ENCODE data around the gene ZNF319.
"Not testable (repeated sequence)": the region's sequence is repeated elsewhere in the genome, so short reads cannot be mapped to it uniquely, and the experiment has no call there.

Gene ZNF319

DNA sequence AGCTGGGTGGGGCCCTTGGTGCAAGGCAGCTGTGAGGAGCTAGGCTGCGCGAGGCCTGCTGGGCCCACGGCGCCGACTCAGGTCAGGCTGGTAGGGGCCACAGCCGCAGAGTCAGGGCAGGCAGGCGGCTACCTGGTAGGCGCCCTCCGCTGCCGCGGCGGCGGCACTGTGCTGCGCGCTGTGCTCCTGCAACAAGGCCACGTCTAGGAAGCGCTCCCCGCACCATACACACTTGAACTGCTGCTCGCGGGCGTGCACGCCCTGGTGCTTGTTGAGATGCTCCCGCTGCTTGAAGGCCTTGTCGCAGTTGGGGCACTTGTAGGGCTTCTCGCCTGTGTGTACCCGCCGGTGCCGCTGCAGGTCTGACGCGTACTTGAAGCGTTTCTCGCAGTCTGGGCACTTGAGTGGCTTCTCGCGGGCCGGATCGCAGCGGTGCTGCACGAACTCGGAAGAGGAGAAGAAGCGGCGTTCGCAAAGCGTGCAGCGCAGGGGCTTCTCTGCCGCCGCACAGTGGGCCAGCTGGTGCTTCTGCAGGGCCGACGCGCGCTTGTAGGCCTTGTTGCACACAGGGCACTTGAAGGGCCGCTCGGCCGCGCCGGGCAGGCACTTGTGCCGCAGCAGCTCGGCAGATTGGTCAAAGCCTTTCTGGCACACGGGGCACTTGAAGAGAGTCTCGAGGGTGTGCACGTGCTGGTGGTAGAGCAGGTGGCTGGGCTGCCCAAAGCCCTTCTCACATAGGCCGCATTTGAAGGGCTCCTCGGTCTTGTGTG, 3.9 kb downstream of the ZNF319 start:
- no peak for DNase-seq

DNA sequence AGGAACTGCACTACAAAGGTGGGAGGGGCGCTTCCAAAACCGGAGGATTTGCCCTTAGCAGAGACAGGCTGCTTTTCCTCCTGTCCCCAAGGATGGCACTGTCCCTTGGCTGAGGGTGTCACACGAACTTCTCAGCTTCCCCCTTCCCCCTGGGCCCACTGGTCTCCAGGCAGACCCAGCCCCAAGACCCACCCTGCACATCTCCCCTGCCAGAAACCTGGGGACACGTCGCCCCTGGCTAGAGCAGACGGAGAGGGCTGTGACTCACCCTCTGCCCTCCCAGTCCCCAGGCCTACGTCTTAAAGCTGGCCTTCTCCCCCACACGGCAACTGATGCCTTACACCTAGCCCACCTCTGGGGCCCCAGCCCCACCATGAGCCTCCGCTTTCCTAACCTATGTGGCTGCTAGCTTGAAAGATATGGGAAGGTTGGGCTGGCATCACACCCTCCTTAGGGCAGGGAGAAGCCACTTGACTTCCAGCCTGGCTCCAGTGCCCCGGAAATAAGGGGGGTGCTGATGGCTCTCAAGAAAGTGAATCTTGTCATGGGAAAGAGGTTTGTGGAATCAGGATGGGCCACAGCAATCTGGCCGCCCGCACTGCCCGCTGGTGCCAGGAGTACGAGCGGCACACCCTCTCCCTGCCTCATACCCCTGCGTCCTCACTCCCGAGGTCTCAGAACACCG, 4.6 kb downstream of the ZNF319 start:
- DNase-seq = no peak

DNA sequence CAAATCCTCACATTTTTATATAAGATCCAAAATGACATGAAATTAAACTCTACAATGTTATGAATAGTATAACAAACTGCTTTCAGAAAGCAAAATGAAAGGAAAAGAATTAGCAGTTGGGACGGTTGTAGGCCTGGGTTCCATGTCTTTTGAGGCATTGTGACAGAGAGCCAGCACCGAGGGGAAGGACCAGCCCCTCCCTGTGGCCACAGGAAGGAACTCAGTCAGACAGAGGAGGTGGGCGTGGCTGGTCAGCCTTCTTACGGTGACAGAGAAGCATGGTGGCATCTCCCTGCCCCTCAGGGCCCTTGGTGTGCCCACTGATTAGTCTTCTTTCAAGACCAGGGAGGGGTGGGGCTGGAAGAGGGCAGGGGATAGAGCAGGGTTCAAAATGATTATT, 5.7 kb downstream of the ZNF319 start:
- no peak for DNase-seq

DNA sequence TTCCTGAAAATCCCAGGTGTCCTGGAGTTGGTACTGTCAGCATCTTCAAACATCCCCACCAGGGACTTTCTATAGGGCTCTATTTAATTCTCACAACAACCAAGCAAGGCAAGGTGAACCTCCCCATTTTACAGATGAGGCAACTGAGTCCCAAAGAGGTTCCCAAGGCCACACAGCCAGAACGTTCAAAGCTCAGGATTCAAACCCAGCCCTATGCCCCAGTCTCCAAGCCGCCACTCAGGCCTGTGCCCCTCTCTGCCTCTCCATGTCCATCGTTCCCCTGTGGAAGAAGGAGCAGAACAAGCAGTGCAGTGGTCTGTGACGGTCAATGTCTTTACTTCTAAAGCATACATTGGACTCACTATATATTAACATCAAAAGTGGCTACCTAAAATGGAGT, 6.1 kb downstream of the ZNF319 start:
- DNase-seq = no peak

DNA sequence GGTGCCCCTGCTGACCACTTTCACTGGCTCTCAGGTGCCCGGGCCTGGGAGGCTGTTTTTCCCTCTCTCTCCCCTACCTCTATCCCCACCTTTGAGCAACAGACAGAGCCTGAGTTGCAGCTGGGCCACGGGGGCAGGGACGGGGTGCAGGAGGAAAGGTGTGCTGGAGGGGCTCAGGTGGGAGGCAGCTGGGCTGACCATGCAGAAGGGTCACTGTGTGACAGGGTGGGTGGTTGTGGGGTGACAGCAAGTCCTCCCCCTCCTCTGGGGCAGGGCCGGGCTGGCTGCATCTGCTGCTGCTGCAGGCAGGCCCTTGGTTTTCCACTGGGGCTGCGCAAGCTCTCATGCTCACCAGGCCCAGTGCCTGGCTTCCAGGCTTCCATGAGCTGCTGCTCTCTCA, 6.6 kb downstream of the ZNF319 start:
- no peak for DNase-seq

DNA sequence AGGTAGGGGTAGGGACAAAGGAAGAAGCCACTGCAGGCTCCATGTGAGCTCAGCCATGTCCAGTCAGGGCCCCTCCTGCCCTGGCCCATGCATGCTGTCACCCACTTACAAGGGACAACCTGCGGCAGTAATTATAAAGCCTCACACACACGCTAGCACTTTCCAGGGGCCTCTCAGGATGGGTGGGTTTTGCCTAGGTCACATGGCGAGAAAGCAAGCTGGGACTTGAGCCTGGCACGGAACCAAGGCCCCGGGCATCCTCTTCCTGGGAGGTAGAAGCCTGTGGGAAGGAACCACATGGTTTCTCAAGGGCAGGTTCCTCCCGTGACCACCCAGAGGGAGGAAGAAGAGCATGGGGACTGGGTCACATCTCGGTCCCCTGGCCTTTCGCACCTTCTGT, 7.0 kb downstream of the ZNF319 start:
- DNase-seq = no peak

DNA sequence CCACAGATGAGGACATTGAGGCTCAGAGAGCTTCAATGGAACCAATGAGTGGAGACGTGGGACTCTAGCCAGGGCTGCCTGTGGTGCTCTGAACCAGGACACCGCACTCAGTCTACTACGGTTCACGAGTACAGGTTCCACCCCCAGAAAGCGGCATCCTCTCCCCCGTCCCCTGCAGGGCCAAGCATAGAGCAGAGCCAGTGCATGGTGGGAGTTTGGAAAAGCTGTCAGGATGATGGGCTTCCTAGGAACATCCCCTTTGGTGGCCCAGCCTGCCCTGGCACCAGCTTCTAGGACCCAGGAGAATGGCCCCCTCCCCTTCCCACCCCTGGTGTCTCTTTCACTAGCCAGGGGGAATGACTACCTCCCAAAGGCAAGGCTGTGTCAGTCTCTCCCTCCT, 8.4 kb downstream of the ZNF319 start:
- DNase-seq = no peak

DNA sequence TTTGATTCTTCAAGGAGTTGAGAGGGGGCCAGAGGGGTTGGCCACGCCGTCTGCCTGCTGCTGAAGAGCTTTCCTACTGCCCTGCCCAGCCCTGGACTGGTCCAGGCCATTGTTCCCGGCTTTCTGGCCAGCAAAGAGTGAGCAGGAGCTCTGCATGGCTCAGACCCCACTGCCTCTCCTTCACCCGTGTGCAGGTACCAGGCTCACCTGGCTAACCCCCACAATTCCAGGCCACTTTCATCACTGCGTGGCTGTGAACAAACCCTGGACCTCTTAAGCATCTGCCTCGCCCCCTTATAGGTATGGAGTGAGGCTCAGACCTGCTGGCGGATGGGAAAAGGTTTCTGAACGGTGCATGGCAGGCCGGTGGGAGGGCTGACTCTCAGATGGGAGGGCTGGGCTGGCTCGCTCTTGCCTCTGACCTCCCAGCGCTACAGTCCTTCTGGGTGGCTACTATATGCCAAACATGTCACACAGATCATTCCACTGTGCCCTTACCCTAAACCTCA, 8.9 kb downstream of the ZNF319 start:
- no peak for DNase-seq

DNA sequence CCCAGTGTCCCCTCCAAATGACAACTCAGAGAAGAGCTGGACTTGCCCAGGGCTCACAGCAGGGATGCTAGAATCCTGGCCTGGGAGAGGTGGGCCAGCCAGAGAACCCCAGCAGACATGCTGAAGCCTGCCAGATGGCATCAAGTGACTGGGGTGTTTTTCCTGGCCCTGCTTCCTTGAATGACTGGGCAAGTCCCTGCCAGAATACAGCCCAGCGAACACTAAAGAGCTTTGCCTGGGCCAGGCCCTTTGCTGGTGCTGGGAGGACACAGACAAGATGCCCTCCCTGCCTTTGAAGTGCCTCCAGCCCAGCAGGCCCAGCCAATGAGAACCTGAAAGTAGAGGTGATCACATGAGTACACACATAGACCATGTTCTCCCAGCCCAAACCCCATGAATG, 11.5 kb downstream of the ZNF319 start:
- DNase-seq = no peak

DNA sequence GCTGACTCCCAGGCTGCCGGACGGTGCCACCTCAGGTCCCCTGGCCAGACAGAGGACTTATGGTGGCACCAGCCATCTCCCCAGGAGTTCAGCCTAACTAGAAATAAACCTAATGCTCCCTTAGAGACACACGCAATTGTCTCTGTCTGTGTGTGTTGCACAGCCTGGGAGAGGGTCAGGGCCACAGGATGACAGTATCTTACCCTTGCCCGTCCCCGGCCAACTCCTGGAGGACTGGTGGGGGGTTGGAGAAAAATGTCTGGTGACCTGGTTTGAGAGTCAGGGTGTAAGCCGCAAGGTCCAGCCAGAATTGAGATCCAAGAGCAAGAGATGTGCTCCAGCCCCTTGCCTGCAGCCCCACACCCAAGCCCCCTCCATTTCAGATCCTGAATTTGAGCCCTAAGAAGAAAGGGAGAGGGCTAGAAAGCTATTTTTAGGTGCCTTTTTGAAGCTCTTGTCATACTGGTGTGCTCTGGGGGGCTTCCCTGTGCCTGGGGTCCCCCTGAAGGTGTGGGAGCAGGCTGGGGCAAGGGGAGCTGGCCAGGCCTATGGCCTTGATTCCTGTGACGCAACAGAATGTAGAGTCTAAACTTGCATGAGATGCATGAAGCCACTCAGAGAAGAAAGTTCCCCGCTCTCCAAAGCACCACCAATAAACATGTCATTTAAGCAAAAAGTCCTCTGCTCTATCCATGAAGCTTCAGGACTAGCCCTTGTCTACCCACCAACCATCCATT, 12.9 kb downstream of the ZNF319 start:
- DNase-seq = no peak

DNA sequence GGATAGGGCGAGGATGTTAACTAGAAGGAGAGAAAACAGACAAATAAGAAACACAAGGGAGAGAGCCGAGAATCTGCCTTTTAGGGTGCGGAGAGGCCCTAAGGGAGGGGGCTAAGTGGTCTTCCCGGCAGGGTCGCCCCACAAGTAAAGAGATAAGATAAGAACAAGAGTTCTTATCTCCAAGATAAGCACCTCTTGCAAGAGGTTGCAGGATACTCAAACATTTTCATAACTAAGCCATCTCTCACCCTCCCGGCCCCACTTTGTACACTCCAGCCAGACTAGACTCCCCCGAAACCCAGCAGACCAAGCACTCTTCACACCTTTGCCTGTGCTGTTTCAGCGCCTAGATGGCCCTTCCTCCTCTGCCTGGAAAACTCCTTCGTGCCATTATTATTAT, 14.3 kb downstream of the ZNF319 start:
- DNase-seq = no peak

DNA sequence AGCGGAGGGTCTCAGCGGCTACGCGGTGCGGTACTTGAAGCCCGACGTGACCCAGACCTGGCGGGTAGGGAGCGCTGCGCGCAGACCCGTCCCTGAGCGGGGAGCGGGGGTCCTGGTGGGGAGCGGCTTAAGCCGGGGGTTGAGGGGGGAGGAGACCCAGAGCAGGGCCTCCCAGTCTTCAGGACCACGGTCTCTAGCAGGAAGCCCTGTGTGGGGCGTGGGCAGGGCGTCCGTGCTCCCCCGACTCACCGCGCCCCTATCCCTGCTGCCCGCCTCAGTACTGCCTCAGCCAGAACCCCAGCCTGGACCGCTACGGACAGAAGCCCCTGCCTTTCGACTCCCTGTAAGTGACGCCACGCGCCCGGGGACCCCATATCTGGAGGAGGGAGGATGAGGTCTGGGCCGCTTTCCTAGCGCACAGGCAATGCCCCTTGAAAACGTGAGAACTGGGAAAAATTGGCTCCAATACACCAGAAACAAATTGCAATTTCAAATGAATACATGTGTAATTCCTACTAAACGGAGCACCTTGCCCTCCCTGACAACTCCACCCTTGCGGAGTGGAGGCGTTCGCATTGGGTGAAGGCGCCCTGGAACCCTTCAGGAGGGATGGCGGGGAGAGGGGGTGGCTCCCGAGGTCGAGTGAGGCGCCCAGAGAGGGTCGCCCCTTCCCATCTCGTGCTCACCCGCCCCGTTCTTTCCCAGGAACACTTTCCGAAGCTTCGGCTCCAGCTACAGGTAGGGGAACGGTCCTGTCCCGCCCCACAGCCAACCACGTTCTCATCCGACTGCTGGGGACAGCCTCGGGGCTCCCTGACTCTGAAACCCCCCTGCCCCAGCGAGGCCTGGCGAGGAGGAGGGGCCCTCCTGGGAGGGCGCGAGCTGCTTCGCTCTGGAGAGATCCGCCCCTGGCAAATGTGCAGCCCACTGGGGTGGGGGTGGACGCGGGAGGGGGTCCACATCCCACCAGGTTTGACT, 15.0 kb downstream of the ZNF319 start:
- DNase-seq = no peak

DNA sequence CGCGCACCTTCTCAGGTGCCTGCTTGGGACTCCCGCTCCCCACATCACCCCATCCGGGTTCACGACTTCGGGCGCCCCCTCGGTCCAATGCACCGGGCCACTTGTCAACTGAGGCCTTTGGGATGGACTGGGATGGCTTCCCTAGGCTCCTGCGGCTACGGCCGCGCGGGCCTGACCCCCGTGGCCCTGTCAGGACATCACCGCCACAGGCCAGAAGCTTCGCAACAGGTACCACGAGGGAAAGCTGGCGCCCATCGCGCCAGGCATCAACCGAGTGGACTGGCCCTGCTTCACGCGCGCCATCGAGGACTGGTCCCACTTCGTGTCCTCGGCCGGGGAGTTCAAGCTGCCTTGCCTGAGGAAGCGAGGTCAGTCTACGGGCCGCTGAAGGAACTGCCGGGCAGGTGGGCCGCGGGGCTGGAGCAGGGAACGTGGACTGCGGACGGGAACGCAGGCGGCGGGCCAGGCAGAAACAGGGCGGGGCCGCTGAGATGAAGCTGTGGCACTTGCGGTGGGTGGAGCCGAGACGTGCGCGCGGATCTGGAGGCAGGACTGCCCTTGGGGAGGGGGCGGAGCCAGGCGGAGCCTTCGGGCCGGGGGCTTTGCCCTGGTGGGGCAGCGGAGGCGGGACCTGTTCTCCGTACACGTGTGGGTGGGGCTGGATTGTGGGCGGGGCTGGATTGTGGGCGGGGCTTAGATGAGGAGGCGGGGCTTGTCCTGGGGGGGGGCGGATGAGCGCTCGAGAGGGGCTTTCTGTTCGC, 15.8 kb downstream of the ZNF319 start:
- no peak for DNase-seq

DNA sequence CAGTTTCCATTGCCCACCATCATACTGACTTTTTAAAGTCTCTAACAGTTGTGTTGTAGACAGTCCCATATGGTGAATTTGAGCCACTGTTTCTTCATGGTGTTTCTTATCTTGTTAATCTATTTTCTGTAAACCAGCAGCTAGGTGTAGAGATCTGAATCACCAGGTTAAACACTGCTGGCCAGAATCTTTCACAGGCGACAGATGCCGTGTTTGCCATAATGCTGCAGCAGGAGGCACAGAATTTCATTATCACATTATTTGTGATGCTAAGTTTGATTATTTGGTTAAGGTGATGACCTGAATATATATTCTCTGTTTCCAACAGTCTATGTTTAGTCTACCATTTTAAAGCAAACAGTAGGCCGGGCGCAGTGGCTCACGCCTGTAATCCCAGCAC, 18.1 kb downstream of the ZNF319 start:
- DNase-seq = no peak

DNA sequence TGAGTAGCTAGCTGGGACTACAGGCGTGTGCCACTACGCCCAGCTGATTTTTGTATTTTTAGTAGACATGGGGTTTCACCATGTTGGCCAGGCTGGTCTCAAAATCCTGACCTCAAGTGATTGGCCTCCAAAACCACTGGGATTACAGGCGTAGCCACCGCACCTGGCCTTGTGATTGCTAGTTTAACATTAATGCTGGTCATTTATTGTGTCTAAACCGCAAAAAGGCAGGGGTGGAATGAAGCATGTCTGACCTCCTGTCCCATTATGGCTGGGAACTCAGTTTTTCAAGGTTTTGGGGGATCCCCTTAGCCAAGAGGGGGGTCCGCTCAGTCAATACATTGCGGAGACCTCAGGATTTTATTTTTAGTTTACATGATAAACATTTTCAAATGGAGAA, 18.8 kb downstream of the ZNF319 start:
- DNase-seq = no peak

DNA sequence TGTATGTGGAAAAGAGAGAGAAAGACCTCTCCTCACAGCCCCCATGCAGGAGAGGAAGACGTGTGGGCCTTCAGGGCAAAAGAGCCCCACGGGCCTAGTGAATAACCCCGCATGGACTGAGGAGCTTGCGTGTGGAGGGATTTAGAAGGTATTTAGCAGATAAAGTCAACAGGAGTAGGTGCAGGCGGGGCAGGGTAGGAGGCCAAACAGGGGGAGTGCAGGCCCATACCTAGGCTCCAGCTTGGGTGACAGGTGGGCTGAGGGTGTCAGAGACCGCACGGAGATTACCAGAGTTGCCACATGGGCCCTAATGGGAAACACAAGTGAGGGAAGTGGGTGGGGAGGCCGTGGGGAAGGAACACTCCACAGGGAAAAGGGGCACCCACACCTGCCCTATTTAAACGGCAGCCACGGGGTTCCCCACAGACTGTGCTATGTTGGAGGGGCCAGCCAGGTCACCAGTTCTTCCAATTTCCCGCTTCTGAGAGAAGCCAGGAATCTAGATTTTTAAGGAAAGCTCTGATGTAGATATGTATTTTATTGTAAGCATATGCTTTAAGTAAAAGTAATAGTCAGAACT, 21.4 kb downstream of the ZNF319 start:
- no peak for DNase-seq

DNA sequence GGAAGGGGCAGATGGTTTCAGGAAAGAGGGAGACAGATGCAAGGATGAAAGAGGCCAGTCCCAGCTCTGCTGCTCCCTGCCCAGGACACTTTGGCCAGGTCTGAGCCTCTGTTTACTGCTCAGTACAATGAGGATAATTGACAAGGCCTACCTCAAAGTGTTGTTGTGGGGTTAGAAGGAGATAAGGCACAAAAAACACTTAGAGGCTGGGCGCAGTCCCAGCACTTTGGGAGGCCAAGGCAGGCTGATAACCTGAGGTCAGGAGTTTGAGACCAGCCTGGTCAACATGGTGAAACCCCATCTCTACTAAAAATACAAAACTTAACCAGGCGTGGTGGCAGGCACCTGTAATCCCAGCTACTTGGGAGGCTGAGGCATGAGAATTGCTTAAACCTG, 22.4 kb downstream of the ZNF319 start:
- DNase-seq = not testable (repeated sequence)

DNA sequence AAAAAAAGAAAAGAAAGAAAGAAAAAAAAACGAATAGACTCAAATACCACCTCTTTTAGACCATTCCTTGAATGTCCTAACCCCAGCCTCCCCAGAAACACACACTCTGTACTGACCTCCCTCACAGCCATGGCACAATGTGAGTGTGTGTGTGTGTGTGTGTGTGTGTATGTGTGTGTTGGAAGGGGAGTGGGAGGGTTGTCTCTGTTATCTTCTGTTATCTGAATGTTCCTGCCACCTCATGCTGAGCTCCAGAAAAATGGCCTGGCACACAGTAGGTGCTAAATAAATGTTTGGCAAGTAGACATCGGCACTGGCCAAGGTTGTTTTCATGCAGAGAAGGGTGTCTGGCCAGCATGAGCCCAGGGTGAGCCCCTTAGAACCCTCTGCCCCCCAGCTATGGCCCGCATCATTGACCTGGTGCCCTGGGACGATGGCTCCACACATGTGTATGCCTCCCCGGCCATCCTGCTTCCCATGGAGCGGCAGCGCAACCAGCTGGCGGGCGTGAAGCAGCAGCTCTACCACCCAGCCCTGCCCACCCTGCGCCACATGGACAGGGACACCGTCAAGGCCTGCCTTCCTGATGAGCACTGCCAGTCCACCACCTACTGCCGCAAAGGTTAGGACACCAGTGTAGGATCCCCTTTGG, 22.9 kb downstream of the ZNF319 start:
- no peak for DNase-seq

DNA sequence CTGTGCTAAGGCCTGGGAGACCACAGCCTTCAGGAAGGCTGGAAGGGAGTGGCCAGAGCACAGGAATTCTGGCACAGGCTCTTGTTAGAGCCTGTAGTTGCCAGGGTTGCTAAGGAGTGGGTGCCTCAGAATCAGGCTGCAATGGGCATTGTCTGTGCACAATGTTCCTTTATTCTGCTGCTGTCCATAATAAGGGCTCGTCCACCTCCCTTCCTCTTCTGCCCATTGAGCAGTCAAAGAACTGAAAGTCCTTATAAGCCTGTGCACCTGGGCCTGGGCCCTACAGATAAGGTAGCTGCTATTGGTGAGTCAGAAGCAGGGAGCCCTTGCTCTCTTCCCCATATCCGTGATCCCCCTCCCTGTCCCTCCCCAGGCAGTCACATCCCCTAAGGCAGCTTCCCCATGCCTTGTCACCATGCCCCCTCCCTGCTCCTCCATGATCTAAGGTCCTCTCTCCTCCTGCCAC, 24.1 kb downstream of the ZNF319 start:
- no peak for DNase-seq

DNA sequence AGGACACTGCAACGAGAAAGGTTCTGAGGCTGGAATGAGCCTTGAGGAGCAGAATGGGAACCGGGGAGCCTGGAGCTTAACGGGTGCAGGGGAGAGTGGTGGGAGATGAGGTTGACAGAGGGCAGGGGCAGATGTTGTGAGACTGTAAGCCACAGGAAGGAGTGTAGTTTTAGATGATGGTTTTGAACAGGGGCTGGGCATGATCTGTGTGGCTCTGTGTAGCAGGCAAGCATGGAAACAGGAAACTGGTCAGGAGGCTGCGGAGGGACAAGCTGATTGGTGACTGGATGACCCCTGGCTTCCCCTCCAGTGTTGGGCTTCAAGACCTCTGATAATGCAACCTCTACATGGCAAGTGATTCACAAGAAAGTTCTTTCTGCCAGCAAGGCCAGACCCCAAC, 28.2 kb downstream of the ZNF319 start:
- no peak for DNase-seq

DNA sequence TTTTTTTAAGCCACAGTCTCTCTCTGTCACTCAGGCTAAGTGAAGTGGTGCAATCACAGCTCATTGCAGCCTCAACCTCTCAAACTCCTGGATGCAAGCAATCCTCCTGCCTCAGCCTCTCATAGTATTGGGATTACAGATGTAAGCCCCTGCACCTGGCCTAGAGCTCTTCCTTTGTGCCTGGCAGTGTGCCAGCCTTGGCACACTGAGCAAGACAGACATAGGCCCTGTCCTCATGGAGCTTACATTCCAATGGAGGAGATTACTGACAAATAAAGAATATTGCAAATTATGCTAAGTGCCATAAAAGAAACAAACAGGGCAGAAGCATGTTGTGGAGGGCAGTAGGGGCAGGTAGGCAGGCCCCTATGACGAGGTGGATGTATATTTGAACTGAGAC, 28.6 kb downstream of the ZNF319 start:
- DNase-seq = no peak

Data from NCI-H2081 treated with DMSO at 0.1 percent for 48 hours (cell line).